GM20431 (cell line): ENCODE results near the gene DEFB108B.
"Not testable (repeated sequence)": the region's sequence is repeated elsewhere in the genome, so short reads cannot be mapped to it uniquely, and the experiment has no call there.

Experiments
- in situ Hi-C: fragments of 300-500 bp; cut with MseI, MboI; formaldehyde crosslinking; loops from one replicate; pipeline ENCODE4 v1.15.0; 2020; ENCODE audit warnings: low sequenced_read_pairs; ENCODE audit not compliant: unreplicated experiment

DEFB108B gene

DNA sequence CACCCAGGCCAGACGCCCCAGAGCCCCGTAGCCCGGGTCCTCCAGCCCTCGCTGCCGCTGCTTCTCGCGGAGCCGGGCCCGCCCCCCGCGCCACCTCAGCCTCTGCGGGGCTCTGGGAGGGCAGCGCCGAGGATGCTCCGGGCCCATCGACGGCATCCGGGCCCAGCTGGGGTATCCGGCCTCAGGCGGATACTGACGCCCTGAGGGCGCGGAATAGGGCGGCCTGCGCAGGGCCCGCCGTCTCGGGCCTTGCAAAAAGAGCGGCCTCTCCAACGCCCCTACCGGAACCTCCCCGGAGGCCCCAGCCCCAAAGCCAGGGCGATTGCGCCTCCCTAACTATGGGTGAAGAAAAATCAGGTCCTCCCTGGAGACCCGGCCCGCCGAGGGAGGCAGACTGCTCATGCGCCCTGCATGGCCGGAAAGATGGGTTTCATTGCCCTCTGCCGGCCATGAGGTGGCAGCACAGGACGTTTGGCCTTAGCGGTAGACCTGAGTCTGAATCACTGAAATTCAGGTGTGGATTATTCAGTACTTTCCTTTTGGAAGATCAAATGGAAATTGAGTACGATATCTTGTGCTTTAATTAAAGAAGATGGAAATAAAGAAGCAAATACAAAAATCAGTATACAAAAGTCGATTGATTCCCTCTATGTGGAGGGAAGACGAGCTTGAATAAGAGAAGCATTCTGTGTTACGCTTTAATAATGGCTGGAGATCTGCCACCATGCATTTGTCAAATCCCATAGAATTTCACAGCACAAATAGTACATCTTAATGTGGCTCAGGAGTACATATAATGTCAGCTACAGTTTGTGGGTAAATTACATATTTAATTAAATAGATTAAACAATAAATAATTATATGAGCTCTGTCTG lies 19.3 kb upstream of the DEFB108B start:
- in situ Hi-C loops, result not testable (repeated sequence)

DNA sequence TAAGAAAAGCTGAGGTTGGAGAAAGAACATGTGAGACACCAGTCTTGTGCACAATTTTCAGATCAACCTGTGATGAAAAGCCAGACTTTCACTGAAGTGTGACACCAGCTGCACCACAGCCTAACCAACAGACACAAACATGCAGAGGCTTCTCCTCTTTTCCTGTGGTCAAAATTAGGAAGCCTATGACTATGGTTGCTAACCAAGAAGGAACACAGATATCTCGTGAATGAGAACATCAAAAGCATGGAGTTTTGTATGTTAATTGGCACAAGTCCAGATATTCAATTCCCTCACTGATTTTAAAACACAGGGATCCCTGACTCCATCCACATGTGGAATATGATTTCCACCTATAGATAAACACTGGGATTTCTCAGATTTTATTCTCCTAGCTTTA lies 11.5 kb upstream of the DEFB108B start:
- in situ Hi-C loops, result not testable (repeated sequence)

DNA sequence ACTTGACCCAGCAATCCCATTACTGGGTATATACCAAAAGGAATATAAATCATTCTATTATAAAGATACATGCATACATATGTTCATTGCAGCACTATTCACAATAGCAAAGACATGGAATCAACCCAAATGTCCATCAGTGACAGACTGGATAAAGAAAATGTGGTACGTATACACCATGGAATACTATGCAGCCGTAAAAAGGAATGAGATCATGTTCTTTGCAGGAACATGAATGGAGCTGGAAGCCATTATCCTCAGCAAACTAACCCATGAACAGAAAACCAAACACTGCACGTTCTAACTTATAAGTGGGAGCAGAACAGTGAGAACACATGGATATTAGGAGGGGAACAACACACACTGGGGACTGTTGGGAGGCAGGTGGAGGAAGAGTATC lies 3.8 kb upstream of the DEFB108B start:
- in situ Hi-C loops, result not testable (repeated sequence)

DNA sequence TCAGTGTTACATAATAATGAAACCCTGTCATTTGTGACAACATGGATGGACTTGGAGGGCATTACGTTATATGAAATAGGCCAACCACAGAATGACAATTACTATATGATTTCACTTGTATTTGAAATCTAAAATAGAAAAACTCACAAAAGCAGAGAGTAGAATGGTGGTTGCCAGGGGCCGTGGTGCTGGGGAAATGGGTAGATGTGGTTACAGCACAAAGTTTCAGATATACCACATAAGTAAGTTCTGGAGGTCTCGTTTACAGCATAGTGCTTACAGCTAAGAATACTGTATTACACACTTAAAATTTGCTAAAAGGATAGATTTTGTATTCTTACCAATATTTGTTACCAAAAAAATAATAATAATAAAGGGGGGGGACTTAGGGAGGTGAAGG lies 3.3 kb upstream of the DEFB108B start:
- in situ Hi-C loops, result not testable (repeated sequence)

GRCh38 chr11:71842720-71843119 lies 9.7 kb downstream of the DEFB108B start:
- in situ Hi-C loops, result not testable (repeated sequence)

DNA sequence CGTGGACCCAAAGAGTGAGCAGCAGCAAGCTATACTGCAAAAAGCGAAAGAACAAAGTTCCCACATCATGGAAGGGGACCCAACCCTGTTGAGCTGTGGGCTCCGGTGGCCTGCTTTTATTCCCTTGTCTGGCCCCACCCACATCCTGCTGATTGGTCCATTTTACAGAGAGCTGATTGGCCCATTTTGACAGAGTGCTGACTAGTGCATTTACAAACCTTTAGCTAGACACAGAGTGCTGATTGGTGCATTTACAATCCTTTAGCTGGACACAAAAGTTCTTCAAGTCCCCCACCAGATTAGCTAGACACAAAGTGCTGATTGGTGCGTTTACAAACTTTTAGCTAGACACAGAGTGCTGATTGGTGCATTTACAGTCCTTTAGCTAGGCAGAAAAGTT lies 10.4 kb downstream of the DEFB108B start:
- in situ Hi-C loops, result not testable (repeated sequence)

DNA sequence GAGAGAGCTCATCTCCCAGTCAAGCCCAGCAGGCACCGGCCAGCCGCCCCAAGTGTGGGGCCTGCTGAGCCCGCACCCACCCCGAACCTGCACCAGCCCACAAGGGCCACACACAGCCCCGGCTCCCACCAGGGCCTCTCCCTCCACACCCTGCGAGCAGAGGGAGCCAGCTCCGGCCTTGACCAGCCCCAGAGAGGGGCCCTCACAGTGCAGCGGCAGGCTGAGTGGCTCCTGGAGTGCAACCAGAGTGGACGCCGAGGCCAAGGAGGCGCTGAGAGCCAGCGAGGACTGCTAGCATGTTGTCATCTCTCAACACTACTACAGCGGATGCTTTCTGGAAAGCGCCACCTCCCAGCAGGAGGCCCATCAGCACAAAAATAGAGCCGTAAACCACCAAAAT lies 10.9 kb downstream of the DEFB108B start:
- in situ Hi-C loops, result no loop called here

DNA sequence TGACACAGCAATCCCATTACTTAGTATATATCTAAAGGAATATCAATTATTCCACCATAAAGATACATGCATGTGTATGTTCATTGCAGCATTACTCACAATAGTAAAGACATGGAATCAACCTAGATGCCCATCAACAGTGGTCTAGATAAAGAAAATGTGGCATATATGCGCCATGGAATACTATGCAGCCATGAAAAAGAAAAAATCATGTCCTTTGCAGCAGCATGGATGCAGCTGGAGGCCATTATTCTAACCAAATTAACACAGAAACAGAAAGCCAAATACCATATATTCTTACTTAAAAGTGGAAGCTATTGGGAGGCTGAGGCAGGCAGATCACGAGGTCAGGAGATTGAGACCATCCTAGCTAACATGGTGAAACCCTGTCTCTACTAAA lies 20.9 kb downstream of the DEFB108B start:
- in situ Hi-C loops, result not testable (repeated sequence)

DNA sequence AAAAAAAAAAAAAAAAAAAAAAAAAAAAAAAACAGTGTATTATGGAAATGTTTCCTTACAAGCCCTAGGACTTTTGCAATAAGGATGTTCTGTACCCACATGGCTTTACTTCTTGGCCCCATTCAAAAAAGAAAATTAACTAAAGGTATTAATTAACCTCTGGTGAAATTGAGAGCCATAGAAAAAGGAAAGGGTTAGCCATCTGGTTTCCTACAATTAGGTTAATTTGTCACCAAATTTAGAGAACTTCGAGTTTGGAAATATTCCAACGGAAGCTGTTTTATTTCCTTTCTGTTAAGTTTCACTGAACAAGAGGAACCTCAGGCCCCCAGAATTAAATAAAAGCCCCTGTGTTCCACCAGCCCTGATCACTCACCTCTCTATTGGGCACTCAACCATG lies 22.9 kb downstream of the DEFB108B start:
- in situ Hi-C loops, result not testable (repeated sequence)

DNA sequence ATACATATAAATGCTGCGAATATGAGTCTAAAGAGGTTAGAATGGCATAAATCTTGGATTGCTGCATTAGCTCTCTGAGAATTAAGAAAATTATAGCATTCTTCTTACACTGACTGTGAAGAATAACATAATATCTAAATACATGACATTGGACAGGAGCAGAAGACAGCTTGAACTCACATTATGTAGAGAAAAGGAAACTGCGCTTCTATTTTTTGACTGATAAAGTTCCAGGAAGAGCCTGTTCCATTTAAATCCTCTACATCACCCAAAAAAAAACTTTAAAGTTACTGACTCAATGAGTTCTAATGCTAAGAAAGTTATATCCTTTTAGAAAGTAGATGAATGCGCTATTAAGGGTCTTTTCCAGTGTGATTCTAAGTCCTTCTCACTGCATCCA lies 27.8 kb downstream of the DEFB108B start:
- in situ Hi-C loops, result not testable (repeated sequence)

DNA sequence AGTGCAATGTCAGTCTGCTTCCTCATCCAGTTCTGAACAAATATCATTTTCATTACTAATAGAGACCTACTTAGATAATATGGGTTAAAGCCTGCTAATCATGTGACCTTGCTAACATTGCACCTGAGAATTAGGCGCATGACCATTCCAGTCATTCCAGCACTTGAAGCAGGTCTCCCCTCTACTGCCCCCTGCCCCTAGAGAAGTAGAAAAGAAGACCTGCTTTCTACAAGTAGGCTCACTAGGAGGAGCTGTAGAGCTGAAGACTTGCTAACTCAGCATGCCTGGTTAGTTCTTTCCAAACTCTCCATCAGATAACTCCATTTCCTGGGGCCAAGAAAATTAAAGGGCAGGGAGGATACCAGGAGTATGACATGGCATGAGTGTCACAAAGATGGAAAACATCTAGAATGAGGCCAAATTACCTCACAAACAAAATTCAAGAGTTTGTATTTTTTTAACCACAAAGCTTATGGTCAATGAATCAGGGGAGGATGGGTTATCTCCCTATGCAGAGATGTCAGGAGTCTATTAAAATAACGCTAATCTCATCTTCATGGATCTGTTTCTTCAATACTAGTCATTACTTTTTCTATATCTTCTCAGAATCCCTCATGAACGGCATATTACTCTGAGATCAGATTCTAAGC lies 31.1 kb downstream of the DEFB108B start:
- in situ Hi-C loops, result not testable (repeated sequence)

DNA sequence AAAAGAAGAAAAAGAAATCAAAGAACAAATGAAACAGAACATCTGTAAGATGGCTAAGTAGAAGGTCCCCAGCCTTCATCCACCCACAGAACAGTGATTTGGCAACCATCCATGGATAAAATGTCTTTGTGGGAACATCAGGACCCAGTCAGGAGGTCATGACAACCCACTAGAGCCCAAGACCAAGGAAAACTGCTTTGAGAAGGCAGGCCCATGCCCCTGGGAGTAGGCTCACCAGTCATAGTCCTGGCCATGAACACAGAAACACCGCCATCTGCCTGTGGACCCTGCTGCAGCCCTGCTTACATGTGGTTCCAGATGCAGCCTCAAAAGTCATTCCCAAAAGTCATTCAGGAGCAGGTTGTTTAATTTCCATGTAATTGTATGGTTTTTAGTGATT lies 34.2 kb downstream of the DEFB108B start:
- in situ Hi-C loops, result not testable (repeated sequence)

DNA sequence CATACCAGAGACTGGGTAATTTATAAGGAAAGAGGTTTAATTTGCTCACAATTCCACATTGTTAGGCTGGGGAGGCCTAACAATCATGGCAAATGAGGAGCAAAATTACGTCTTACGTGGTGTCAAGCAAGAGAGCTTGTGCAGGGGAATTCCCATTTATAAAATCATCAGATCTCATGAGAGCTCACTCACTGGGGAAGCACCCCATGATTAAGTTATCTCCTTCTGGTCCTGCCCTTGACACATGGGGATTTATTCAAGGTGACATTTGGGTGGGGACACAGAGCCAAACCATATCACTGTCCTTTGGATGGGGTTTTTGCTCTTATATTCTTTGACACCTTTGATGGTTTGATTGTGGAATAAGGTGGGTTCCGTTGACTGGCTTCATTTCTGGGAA lies 36.9 kb downstream of the DEFB108B start:
- in situ Hi-C loops, result not testable (repeated sequence)

DNA sequence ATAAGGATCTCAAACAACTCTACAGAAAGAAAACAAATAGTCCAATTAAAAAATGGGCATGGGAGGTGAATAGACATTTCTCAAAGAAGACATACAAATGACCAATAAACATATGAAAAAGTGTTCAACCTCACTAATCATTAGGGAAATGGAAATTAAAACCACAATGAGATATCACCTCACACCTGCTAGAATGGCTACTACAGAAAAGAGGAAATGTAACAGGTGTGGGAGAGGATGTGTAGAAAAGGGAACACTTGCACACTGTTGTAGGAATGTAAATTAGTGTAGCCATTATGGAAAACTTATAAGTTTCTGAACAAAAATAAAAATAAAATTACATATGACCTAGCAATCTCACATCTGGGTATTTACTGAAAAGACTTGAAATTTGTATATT lies 37.7 kb downstream of the DEFB108B start:
- in situ Hi-C loops, result not testable (repeated sequence)

DNA sequence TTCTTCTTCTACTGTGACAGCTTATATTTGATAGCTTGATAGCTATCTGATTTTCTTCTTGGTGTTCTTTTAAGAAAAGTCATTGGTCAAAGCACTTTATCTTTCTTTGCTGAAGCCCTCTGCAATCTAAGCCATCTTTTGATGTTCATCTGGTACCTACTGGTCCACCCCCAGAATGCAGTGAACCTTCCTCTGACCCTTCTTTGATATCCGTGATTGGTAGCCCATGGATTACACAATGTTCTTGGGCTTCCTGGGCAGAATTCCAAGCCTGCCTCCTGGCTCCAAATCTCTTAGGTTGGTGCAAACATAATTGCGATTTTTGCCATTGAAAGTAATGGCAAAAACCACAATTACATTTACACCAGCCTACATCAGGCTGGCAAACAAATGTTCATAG lies 43.3 kb downstream of the DEFB108B start:
- in situ Hi-C loops, result not testable (repeated sequence)

GRCh38 chr11:71878059-71878458 lies 45.1 kb downstream of the DEFB108B start, which contains the start of gene DEFB131B:
Gene DEFB131B (plus strand): TSS chr11:71878453. CDS start chr11:71878453, 0 bp downstream.
- in situ Hi-C loops, result not testable (repeated sequence)

DNA sequence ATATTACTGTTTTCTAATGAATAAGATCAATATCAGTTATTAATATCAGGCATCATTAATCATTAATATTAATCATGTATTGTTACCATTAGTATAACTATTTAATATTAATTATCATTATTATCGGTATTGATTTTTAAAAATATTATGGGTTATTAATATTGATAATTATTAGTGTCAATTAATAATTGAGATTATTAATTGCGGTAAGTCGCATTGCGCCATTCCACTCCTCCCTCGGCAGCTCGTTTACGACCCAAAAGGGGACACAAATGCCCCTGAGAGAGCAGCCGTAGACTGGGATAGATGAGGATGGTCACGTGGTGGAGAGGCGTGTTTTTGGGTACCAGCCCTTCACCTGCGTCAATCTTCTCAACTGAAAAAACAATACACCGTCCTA lies 52.8 kb downstream of the DEFB108B start:
- in situ Hi-C loops, result not testable (repeated sequence)
